Neural cell (in vitro differentiated cells): ENCODE measurements around the gene DNM2. TPM values are rescaled to one million over a fixed set of nuclear protein-coding genes. Genes with fewer than 3 reads are reported as not detected.

ENCODE experiments used
- H2AFZ ChIP-seq: fragments of 200-600, 300-800 bp; sonication (generic), shearing (Covaris generic); 2 replicates; pipeline ENCODE4 v1.6.0; 2014; ENCODE audit warnings: low read depth, mild to moderate bottlenecking, antibody characterized with exemption, low read length, moderate library complexity
- H3F3A ChIP-seq: fragments of 200-600 bp; shearing (Covaris generic); 2 replicates; pipeline ENCODE4 v1.6.1; 2016; ENCODE audit warnings: mild to moderate bottlenecking, moderate library complexity, mixed read lengths, antibody characterized with exemption, low read length; ENCODE audit not compliant: insufficient read depth, poor library complexity, severe bottlenecking
- H3K27ac ChIP-seq: fragments of 200-600, 300-800 bp; sonication (generic), shearing (Covaris generic); 2 replicates; pipeline ENCODE4 v1.5.1; 2014; ENCODE audit warnings: mild to moderate bottlenecking, low read length, moderate library complexity
- H3K27me3 ChIP-seq: fragments of 300-800, 200-600 bp; sonication (generic), shearing (Covaris generic); 2 replicates; pipeline ENCODE4 v1.6.0; 2014; ENCODE audit warnings: mild to moderate bottlenecking, low read depth, low read length, moderate library complexity; ENCODE audit not compliant: insufficient read depth
- H3K36me3 ChIP-seq: fragments of 300-800, 200-600 bp; sonication (generic), shearing (Covaris generic); 2 replicates; pipeline ENCODE4 v1.5.1; 2014; ENCODE audit warnings: mild to moderate bottlenecking, antibody characterized with exemption, low read length, moderate library complexity; ENCODE audit not compliant: insufficient read depth
- H3K4me2 ChIP-seq: fragments of 300-800, 200-600 bp; sonication (generic), shearing (Covaris generic); 2 replicates; pipeline ENCODE4 v1.6.0; 2014; ENCODE audit warnings: mild to moderate bottlenecking, low read length
- H3K4me3 ChIP-seq: fragments of 300-800, 200-600 bp; sonication (generic), shearing (Covaris generic); 2 replicates; pipeline ENCODE4 v1.5.1; 2014; ENCODE audit warnings: mild to moderate bottlenecking, low read length, moderate library complexity
- H3K79me2 ChIP-seq: fragments of 200-600 bp; shearing (Covaris generic); replicated peaks from 2 replicates; pipeline ENCODE4 v1.6.0; 2014; ENCODE audit warnings: mild to moderate bottlenecking, low read length, moderate library complexity; ENCODE audit not compliant: insufficient read depth
- H3K9ac ChIP-seq: fragments of 300-800, 200-600 bp; sonication (generic), shearing (Covaris generic); 2 replicates; pipeline ENCODE4 v1.6.1; 2016; ENCODE audit warnings: mild to moderate bottlenecking, low read length, mixed read lengths
- H3K9me2 ChIP-seq: fragments of 200-600 bp; shearing (Covaris generic); 2 replicates; pipeline ENCODE4 v1.6.1; 2016; ENCODE audit warnings: mild to moderate bottlenecking, low read length, mixed read lengths; ENCODE audit not compliant: insufficient read depth
- H3K9me3 ChIP-seq: fragments of 200-600, 300-800 bp; sonication (generic), shearing (Covaris generic); 2 replicates; pipeline ENCODE4 v1.6.1; 2016; ENCODE audit warnings: mild to moderate bottlenecking, mixed run types, low read length, moderate library complexity, mixed read lengths
- H4K20me1 ChIP-seq: fragments of 200-600 bp; shearing (Covaris generic); 2 replicates; pipeline ENCODE4 v1.6.1; 2016; ENCODE audit warnings: mild to moderate bottlenecking, mixed run types; ENCODE audit not compliant: insufficient read depth
- EP300 ChIP-seq: fragments of 450-650 bp; conservative IDR thresholded peaks from 2 replicates; pipeline ENCODE4 v1.6.1; 2014; ENCODE audit warnings: antibody characterized with exemption, mild to moderate bottlenecking, moderate library complexity; ENCODE audit not compliant: poor library complexity, severe bottlenecking
- EZH2 ChIP-seq: fragments of 200-600, 300-800 bp; shearing (Covaris generic), sonication (generic); IDR thresholded peaks from 2 replicates; pipeline ENCODE4 v1.6.1; 2014; ENCODE audit warnings: antibody characterized with exemption, low read length, borderline replicate concordance, mild to moderate bottlenecking; ENCODE audit not compliant: insufficient read depth, poor library complexity, severe bottlenecking
- MXI1 ChIP-seq: fragments of 450-650 bp; conservative IDR thresholded peaks from 2 replicates; pipeline ENCODE4 v1.6.1; 2014; ENCODE audit warnings: antibody characterized with exemption, mild to moderate bottlenecking; ENCODE audit not compliant: poor library complexity, severe bottlenecking
- POLR2AphosphoS5 ChIP-seq: IDR thresholded peaks from 2 replicates; pipeline ENCODE4 v1.6.1; 2012
- RAD21 ChIP-seq: fragments of 450-650 bp; conservative IDR thresholded peaks from 2 replicates; pipeline ENCODE4 v1.6.1; 2014; ENCODE audit warnings: antibody characterized with exemption, mild to moderate bottlenecking, moderate library complexity
- SMC3 ChIP-seq: fragments of 450-650 bp; conservative IDR thresholded peaks from 2 replicates; pipeline ENCODE4 v1.6.1; 2014; ENCODE audit warnings: antibody characterized with exemption, mild to moderate bottlenecking, moderate library complexity; ENCODE audit not compliant: poor library complexity
- TAF1 ChIP-seq: IDR thresholded peaks from 2 replicates; pipeline ENCODE4 v1.6.1; 2012; ENCODE audit warnings: low read depth
- polyA plus RNA-seq: library from polyadenylated mRNA; depleted of rRNA; stranded (reverse); fragments of >200 nt; gene quantifications from 2 replicates; pipeline ENCODE4 v1.2.3, GENCODE V29; 2014
- TF ChIP-seq, protein P1 (sequence below): IDR thresholded peaks from 2 replicates; pipeline ENCODE4 v1.6.1; 2012; ENCODE audit warnings: borderline replicate concordance
- TF ChIP-seq, protein P2 (sequence below): fragments of 450-650 bp; IDR thresholded peaks from 2 replicates; pipeline ENCODE4 v1.5.1; 2014; ENCODE audit warnings: antibody characterized with exemption, mild to moderate bottlenecking, moderate library complexity; ENCODE audit not compliant: poor library complexity, severe bottlenecking

DNM2 gene
- polyA plus RNA-seq, 1 donor from 2014 or later, result 31.4 TPM

DNA sequence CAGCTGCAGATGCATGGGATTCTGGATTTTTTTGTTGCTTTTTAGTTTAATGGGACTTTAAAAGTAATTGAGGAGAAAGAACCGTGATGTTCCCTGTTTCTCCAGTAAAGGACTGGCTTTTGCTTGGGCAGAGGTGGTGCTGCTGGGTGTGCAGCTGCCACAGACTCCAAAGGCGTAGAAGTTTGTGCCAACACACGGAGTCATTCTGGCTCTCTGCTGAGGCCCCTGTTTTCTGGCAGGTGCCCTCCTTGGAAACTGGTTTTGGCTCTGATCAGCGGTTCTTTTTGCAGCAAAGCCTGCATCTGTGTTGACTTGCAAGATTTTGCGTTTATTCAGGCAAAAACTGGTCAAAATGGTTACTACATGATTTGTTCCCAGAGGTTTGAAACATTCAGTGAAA is 32.7 kb upstream of the DNM2 start:
- Histone ChIP-seq H3K27me3 (no peaks in the 10 kb centered on the region), H3K4me3 (no peak overlapping the region), H4K20me1 (peaks cover 17% of the 10 kb centered on the region), H3K9me3 (no peaks in the 10 kb centered on the region), H3K36me3 (no peaks in the 10 kb centered on the region), H3K79me2 (peaks cover 4% of the 10 kb centered on the region), H2AFZ (no peak overlapping the region), H3K9ac (no peak overlapping the region), H3K27ac (no peak overlapping the region), H3K9me2 (no peaks in the 10 kb centered on the region), H3F3A (no peaks in the 10 kb centered on the region), H3K4me2 (no peak overlapping the region)
- TF ChIP-seq SMC3, result no peak
- no peak for TF ChIP-seq EZH2
- TF ChIP-seq, protein P1, sequence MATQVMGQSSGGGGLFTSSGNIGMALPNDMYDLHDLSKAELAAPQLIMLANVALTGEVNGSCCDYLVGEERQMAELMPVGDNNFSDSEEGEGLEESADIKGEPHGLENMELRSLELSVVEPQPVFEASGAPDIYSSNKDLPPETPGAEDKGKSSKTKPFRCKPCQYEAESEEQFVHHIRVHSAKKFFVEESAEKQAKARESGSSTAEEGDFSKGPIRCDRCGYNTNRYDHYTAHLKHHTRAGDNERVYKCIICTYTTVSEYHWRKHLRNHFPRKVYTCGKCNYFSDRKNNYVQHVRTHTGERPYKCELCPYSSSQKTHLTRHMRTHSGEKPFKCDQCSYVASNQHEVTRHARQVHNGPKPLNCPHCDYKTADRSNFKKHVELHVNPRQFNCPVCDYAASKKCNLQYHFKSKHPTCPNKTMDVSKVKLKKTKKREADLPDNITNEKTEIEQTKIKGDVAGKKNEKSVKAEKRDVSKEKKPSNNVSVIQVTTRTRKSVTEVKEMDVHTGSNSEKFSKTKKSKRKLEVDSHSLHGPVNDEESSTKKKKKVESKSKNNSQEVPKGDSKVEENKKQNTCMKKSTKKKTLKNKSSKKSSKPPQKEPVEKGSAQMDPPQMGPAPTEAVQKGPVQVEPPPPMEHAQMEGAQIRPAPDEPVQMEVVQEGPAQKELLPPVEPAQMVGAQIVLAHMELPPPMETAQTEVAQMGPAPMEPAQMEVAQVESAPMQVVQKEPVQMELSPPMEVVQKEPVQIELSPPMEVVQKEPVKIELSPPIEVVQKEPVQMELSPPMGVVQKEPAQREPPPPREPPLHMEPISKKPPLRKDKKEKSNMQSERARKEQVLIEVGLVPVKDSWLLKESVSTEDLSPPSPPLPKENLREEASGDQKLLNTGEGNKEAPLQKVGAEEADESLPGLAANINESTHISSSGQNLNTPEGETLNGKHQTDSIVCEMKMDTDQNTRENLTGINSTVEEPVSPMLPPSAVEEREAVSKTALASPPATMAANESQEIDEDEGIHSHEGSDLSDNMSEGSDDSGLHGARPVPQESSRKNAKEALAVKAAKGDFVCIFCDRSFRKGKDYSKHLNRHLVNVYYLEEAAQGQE, result no peak
- TF ChIP-seq EP300, result no peak
- no peak for TF ChIP-seq MXI1
- TF ChIP-seq RAD21, result no peak
- TF ChIP-seq POLR2AphosphoS5, result no peak
- no peak for TF ChIP-seq TAF1
- TF ChIP-seq, protein P2, sequence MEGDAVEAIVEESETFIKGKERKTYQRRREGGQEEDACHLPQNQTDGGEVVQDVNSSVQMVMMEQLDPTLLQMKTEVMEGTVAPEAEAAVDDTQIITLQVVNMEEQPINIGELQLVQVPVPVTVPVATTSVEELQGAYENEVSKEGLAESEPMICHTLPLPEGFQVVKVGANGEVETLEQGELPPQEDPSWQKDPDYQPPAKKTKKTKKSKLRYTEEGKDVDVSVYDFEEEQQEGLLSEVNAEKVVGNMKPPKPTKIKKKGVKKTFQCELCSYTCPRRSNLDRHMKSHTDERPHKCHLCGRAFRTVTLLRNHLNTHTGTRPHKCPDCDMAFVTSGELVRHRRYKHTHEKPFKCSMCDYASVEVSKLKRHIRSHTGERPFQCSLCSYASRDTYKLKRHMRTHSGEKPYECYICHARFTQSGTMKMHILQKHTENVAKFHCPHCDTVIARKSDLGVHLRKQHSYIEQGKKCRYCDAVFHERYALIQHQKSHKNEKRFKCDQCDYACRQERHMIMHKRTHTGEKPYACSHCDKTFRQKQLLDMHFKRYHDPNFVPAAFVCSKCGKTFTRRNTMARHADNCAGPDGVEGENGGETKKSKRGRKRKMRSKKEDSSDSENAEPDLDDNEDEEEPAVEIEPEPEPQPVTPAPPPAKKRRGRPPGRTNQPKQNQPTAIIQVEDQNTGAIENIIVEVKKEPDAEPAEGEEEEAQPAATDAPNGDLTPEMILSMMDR, result no peak

DNA sequence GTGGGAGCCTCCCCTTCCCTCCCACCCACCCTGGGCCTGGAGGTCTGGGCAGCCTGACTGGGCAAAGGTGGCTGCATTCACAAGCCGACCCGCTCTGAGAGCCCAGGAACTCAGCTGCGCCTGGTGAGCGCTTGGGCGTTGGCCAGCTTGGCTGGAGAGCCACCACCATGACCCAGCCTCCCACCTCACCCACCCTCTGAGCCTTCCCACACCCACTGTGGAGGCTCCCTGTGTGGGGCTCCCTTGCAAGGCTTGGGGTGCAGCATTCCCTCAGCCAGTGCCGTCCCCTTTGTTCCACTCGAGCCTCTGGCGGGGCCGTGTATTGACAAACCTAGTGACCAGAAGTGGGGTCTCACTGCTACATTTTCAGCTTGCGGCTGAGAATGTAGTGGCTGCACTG is 31.7 kb upstream of the DNM2 start:
- Histone ChIP-seq H3K27me3 (no peaks in the 10 kb centered on the region), H2AFZ (no peak overlapping the region), H3K9me3 (no peaks in the 10 kb centered on the region), H3K9ac (no peak overlapping the region), H3K4me2 (no peak overlapping the region), H4K20me1 (peaks cover 17% of the 10 kb centered on the region), H3K27ac (no peak overlapping the region), H3K4me3 (no peak overlapping the region), H3K79me2 (no peaks in the 10 kb centered on the region), H3K36me3 (no peaks in the 10 kb centered on the region), H3F3A (no peaks in the 10 kb centered on the region), H3K9me2 (no peaks in the 10 kb centered on the region)
- TF ChIP-seq, protein P2, result no peak
- TF ChIP-seq SMC3 (no peak), RAD21 (no peak), POLR2AphosphoS5 (no peak), EZH2 (no peak), EP300 (no peak), MXI1 (no peak), TAF1 (no peak)
- TF ChIP-seq, protein P1, result no peak
